ENCODE data around the gene KRTAP1-4. TPM values are rescaled to one million over a fixed set of nuclear protein-coding genes. Genes with fewer than 3 reads are reported as not detected.
"Not testable (repeated sequence)": the region's sequence is repeated elsewhere in the genome, so short reads cannot be mapped to it uniquely, and the experiment has no call there.

Gene KRTAP1-4
- total RNA-seq, 2 experiments from 2014 or later: not detected

DNA sequence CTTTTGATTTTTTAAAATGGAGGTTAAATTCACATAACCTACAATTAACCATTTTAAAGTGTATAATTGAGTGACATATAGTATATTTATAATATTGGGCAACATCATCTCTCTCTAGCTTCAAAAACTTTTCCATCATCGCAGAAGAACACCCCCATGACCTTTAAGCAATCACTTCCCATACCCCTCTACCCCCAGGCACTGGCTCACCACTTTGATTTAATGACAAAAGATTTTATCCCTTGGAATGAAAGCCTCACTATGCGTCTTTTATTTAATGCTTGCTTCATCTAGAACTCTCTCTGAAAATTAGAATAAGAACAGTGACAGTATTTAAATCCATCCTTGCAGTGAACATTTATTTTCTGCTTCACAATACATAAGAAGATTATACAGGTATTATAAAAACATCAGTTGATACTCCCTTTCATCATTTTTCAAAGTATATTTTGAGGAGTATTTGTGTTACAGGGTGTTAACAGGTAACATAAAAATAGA is 7.9 kb upstream of the KRTAP1-4 start:
- H3K4me1 Mint-ChIP-seq (ENCODE audit: low read depth): no peaks in the 10 kb centered on the region
- H3K27ac Mint-ChIP-seq: no peak overlapping the region
- no peak for DNase-seq
- Histone ChIP-seq H3K9me3 (ENCODE audit: control insufficient read depth in 1 of 2, insufficient read depth in 1 of 2, low read length in 2 of 2) (peaks cover 0 to 2% of the 10 kb centered on the region in 2 experiments), H3K36me3 (ENCODE audit: insufficient read depth, low read length) (no peaks in the 10 kb centered on the region), H3K4me1 (ENCODE audit: insufficient read depth, low read length) (no peaks in the 10 kb centered on the region), H3K4me3 (ENCODE audit: low read length) (no peak overlapping the region), H3K27ac (ENCODE audit: low read depth in 1 of 2, low read length in 2 of 2) (no peak overlapping the region), H3K27me3 (ENCODE audit: control insufficient read depth in 1 of 2, insufficient read depth in 2 of 2, low read length in 2 of 2) (no peaks in the 10 kb centered on the region)
- peaks cover 4% of the 10 kb centered on the region for H3K27me3 Mint-ChIP-seq
- H3K4me3 Mint-ChIP-seq: no peak overlapping the region
- intact Hi-C loops (cut with DNase I, micrococcal nuclease): no loop called here
- POLR2A ChIA-PET: no interaction called here
- CTCF ChIA-PET: interaction anchor here (0.6 kb wide), 1 partner anchor 266 kb away, joined by 3 read pairs; no protein-coding TSS in a partner anchor
- no peak for ATAC-seq (ENCODE audit: poor library complexity)
- H3K36me3 Mint-ChIP-seq (ENCODE audit: low read depth): no peaks in the 10 kb centered on the region
- H3K9me3 Mint-ChIP-seq: no peaks in the 10 kb centered on the region
- TF ChIP-seq, protein P1, sequence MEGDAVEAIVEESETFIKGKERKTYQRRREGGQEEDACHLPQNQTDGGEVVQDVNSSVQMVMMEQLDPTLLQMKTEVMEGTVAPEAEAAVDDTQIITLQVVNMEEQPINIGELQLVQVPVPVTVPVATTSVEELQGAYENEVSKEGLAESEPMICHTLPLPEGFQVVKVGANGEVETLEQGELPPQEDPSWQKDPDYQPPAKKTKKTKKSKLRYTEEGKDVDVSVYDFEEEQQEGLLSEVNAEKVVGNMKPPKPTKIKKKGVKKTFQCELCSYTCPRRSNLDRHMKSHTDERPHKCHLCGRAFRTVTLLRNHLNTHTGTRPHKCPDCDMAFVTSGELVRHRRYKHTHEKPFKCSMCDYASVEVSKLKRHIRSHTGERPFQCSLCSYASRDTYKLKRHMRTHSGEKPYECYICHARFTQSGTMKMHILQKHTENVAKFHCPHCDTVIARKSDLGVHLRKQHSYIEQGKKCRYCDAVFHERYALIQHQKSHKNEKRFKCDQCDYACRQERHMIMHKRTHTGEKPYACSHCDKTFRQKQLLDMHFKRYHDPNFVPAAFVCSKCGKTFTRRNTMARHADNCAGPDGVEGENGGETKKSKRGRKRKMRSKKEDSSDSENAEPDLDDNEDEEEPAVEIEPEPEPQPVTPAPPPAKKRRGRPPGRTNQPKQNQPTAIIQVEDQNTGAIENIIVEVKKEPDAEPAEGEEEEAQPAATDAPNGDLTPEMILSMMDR (IDR thresholded peaks at IDR 0.05): no peak

- H3K36me3 ChIP-seq (ENCODE audit: insufficient read depth, low read length); DNase-seq; ATAC-seq (ENCODE audit: poor library complexity); H3K27me3 ChIP-seq (ENCODE audit: control insufficient read depth in 1 of 2, insufficient read depth in 2 of 2, low read length in 2 of 2); H3K9me3 Mint-ChIP-seq; H3K36me3 Mint-ChIP-seq (ENCODE audit: low read depth); H3K9me3 ChIP-seq (ENCODE audit: control insufficient read depth in 1 of 2, insufficient read depth in 1 of 2, low read length in 2 of 2); H3K4me3 Mint-ChIP-seq; H3K27ac Mint-ChIP-seq; H3K4me1 Mint-ChIP-seq (ENCODE audit: low read depth); POLR2A ChIA-PET; CTCF ChIA-PET; H3K4me1 ChIP-seq (ENCODE audit: insufficient read depth, low read length); H3K4me3 ChIP-seq (ENCODE audit: low read length); H3K27ac ChIP-seq (ENCODE audit: low read depth in 1 of 2, low read length in 2 of 2); intact Hi-C loops (cut with DNase I, micrococcal nuclease): not testable (repeated sequence)
- H3K27me3 Mint-ChIP-seq: peaks cover 30% of the 10 kb centered on the region
These were observed 4.4 kb upstream of the KRTAP1-4 start, which contains the start of gene KRTAP1-3 for GRCh38 chr17:41034346-41034935. KRTAP1-3 (minus strand) TSS chr17:41034874; CDS start chr17:41034821, 53 bp downstream.

DNA sequence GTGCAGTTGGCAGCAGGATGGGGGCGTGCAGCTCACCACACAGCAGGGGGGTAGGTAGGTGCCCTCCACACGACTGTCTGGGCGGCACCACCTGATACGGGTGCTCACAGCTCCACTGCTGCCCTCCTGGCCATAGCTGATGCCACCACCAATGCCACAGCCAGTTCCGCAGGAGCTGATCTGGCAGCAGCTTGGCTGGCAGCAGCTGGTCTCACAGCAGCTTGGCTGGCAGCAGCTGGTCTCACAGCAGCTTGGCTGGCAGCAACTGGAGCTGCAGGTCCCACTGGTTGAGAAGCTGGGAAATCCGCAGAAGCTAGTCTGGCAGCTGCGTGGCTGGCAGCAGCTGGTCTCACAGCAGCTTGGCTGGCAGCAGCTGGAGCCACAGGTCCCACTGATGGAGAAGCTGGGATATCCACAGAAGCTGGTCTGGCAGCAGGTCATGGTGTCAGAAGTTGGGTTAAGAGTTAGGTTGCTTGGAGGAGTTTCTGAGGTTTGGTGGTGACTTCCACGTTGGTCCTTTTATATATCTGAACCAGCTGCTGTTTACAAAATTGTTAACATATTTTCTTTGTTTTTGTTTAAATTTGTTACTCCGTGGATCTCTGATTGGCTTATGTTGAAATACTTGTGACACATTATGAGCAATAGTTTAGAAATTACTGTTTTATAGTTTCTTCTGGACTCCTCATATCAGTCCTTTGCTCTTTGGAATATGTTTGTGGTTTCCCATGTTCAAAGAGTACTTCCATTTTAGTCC is 3.1 kb downstream of the KRTAP1-4 start, which contains the start of gene KRTAP1-5:
TSS of gene KRTAP1-5 (minus strand) at position 494 of the 757 bp plus-strand sequence. CDS start at position 441, 53 bp downstream.
- no peak for ATAC-seq (ENCODE audit: poor library complexity)

More for the DNA sequence above, 3.1 kb downstream of the KRTAP1-4 start, which contains the start of gene KRTAP1-5:
- H3K9me3 Mint-ChIP-seq: peaks cover 3% of the 10 kb centered on the region
- ChIA-PET CTCF (no interaction called here), POLR2A (no interaction called here)
- no peaks in the 10 kb centered on the region for H3K4me1 Mint-ChIP-seq (ENCODE audit: low read depth)
- no peak within 1 kb of the TSS for H3K27ac Mint-ChIP-seq
- no peak for DNase-seq
- TF ChIP-seq, protein P1 (IDR thresholded peaks at IDR 0.05): no peak
- intact Hi-C loops (cut with DNase I, micrococcal nuclease): no loop called here
- no peaks in the 10 kb centered on the region for H3K4me1 ChIP-seq (ENCODE audit: insufficient read depth, low read length)
- no peaks in the 10 kb centered on the region for H3K9me3 ChIP-seq (ENCODE audit: control insufficient read depth in 1 of 2, insufficient read depth in 1 of 2, low read length in 2 of 2)
- no peak within 1 kb of the TSS for H3K4me3 Mint-ChIP-seq
- no peak within 1 kb of the TSS for H3K27ac ChIP-seq (ENCODE audit: low read depth in 1 of 2, low read length in 2 of 2)
- no peaks in the 10 kb centered on the region for H3K36me3 Mint-ChIP-seq (ENCODE audit: low read depth)
- no peaks in the 10 kb centered on the region for H3K36me3 ChIP-seq (ENCODE audit: insufficient read depth, low read length)
- H3K4me3 ChIP-seq (ENCODE audit: low read length): no peak within 1 kb of the TSS
- peaks cover 51% of the 10 kb centered on the region for H3K27me3 Mint-ChIP-seq
- peaks cover under 1 to 4% of the 10 kb centered on the region in 2 experiments for H3K27me3 ChIP-seq (ENCODE audit: control insufficient read depth in 1 of 2, insufficient read depth in 2 of 2, low read length in 2 of 2)

Measured in CD4-positive, alpha-beta T cell (primary cell).